Esophagus squamous epithelium (tissue), 5 donors: Measurements from ENCODE around the gene EPB41L1. TPM values are rescaled to one million over a fixed set of nuclear protein-coding genes. Genes with fewer than 3 reads are reported as not detected.

Source experiments
- DNase-seq: peaks from one replicate; lab custom pipeline; 2025; lab: John Stamatoyannopoulos, UW
- H3K27ac ChIP-seq, 4 donors: fragments of 200-600 bp; sonication (generic); one replicate each; pipeline ENCODE4 v1.5.1; 2016 to 2019; ENCODE audit warnings: mild to moderate bottlenecking in 1 of 4
- H3K27me3 ChIP-seq, 4 donors: fragments of 200-600 bp; sonication (generic); 1 replicate in 3 of 4; 2 replicates in 1 of 4; pipeline versions ENCODE4 v1.5.1 to v1.6.0; 2017 to 2021; ENCODE audit warnings: antibody characterized with exemption in 1 of 4
- H3K36me3 ChIP-seq, 3 donors: fragments of 200-600 bp; sonication (generic); one replicate each; pipeline ENCODE4 v1.5.1; 2016 to 2019
- H3K4me1 ChIP-seq, 3 donors: fragments of 200-600 bp; sonication (generic); one replicate each; pipeline ENCODE4 v1.5.1; 2017 to 2019
- H3K4me3 ChIP-seq, 4 donors: fragments of 200-600 bp; sonication (generic); 1 replicate in 3 of 4; 2 replicates in 1 of 4; pipeline ENCODE4 v1.5.1; 2016 to 2019; ENCODE audit warnings: mild to moderate bottlenecking in 2 of 4, moderate library complexity in 1 of 4
- H3K9me3 ChIP-seq, 3 donors: fragments of 200-600 bp; sonication (generic); one replicate each; pipeline ENCODE4 v1.5.1; 2016 to 2019
- CTCF ChIP-seq, 6 experiments: fragments of 450-650 bp in 4 of 6; fragments of 200-600 bp in 2 of 6; sonication (generic) in 2 of 6; IDR thresholded peaks; one replicate each; pipeline ENCODE4 v1.5.1; 2016 to 2019; ENCODE audit warnings: antibody characterized with exemption in 6 of 6, mild to moderate bottlenecking in 4 of 6, moderate library complexity in 4 of 6
- POLR2A ChIP-seq, 4 donors: fragments of 450-650 bp; IDR thresholded peaks; one replicate each; pipeline ENCODE4 v1.6.1; 2017; ENCODE audit warnings: antibody characterized with exemption in 4 of 4, mild to moderate bottlenecking in 4 of 4, moderate library complexity in 3 of 4
- WGBS, 2 donors: methylation state at CpG; one replicate each; pipeline ENCODE4 v1.1.5; 2018; 5-methylcytosine and 5-hydroxymethylcytosine counted together
- intact Hi-C: fragments of 100-400 bp; cut with DNase I; formaldehyde crosslinking; loops from one replicate; pipeline ENCODE4 v1.15.0; 2022
- total RNA-seq, 4 donors: library from RNA; depleted of rRNA; stranded (reverse); fragments of >200 nt; gene quantifications; one replicate each; pipeline ENCODE4 v1.1.0, GENCODE V29; 2016
- donor health status: DM: yes; HTN: yes; CAD: no.

EPB41L1 gene
- total RNA-seq, 4 donors from 2014 or later, result 39.1 to 112 (median 85.7) TPM

- H3K36me3 ChIP-seq, result peaks cover 18 to 64% (median 19%) of the 10 kb centered on the region in 3 donors
- H3K27me3 ChIP-seq, result no peaks in the 10 kb centered on the region
- DNase-seq, result no peak
- H3K9me3 ChIP-seq, result no peaks in the 10 kb centered on the region
- WGBS, 2 donors, result 24 to 74% methylated on average over 4 to 6 of the region's 11 CpGs
- H3K4me3 ChIP-seq, result no peak overlapping the region
- TF ChIP-seq POLR2A (IDR thresholded peaks at IDR 0.05), result no peak
- no peak for TF ChIP-seq CTCF (IDR thresholded peaks at IDR 0.05)
- peaks cover 0 to 9% (median 0%) of the 10 kb centered on the region in 3 donors for H3K4me1 ChIP-seq
- intact Hi-C loops, result no loop called here
- no peak overlapping the region for H3K27ac ChIP-seq
Observed at GRCh38 chr20:36173451-36173933, 19.0 kb downstream of the EPB41L1 start.

- H3K9me3 ChIP-seq, result no peaks in the 10 kb centered on the region
Observed at GRCh38 chr20:36175016-36175415, 20.5 kb downstream of the EPB41L1 start.

GRCh38 chr20:36175475-36175995, 21.0 kb downstream of the EPB41L1 start:
- 86 to 99% methylated on average over 4 to 7 of the region's 10 CpGs for whole genome bisulfite sequencing, 2 donors
- Histone ChIP-seq H3K27me3 (no peaks in the 10 kb centered on the region), H3K9me3 (no peaks in the 10 kb centered on the region), H3K4me3 (no peak overlapping the region), H3K27ac (no peak overlapping the region), H3K4me1 (no peaks in the 10 kb centered on the region), H3K36me3 (peaks cover 19 to 76% (median 20%) of the 10 kb centered on the region in 3 donors)
- intact Hi-C loops, result no loop called here
- DNase-seq, result no peak
- TF ChIP-seq CTCF (IDR thresholded peaks at IDR 0.05), result no peak
- no peak for TF ChIP-seq POLR2A (IDR thresholded peaks at IDR 0.05)

More at GRCh38 chr20:36175016-36175415, 20.5 kb downstream of the EPB41L1 start:
- no peak for DNase-seq
- no peaks in the 10 kb centered on the region for H3K27me3 ChIP-seq
- peaks cover 19 to 71% (median 20%) of the 10 kb centered on the region in 3 donors for H3K36me3 ChIP-seq
- WGBS, 2 donors, result 76 to 95% methylated on average over 5 of the region's 5 CpGs
- H3K4me1 ChIP-seq, result no peaks in the 10 kb centered on the region
- intact Hi-C loops, result no loop called here
- no peak overlapping the region for H3K27ac ChIP-seq
- no peak overlapping the region for H3K4me3 ChIP-seq
- TF ChIP-seq CTCF (IDR thresholded peaks at IDR 0.05), result no peak
- TF ChIP-seq POLR2A (IDR thresholded peaks at IDR 0.05), result no peak

GRCh38 chr20:36177716-36178115, 23.2 kb downstream of the EPB41L1 start:
- no peaks in the 10 kb centered on the region for H3K4me1 ChIP-seq
- no peak for DNase-seq
- H3K4me3 ChIP-seq, result no peak overlapping the region
- H3K36me3 ChIP-seq, result peaks cover 19 to 95% (median 33%) of the 10 kb centered on the region in 3 donors
- no peak for TF ChIP-seq POLR2A (IDR thresholded peaks at IDR 0.05)
- no peak for TF ChIP-seq CTCF (IDR thresholded peaks at IDR 0.05)
- no peak overlapping the region for H3K27ac ChIP-seq
- 96% methylated on average over 5 of the region's 7 CpGs; no CpG with 5 or more reads in 1 of the 2 donors for WGBS, 2 donors
- H3K9me3 ChIP-seq, result no peaks in the 10 kb centered on the region
- H3K27me3 ChIP-seq, result no peaks in the 10 kb centered on the region
- intact Hi-C loops, result no loop called here

- no peak for DNase-seq
- TF ChIP-seq POLR2A (IDR thresholded peaks at IDR 0.05), result no peak
- no peak for TF ChIP-seq CTCF (IDR thresholded peaks at IDR 0.05)
- intact Hi-C loops, result no loop called here
Observed at GRCh38 chr20:36179170-36179945, 24.8 kb downstream of the EPB41L1 start.

More at GRCh38 chr20:36179170-36179945, 24.8 kb downstream of the EPB41L1 start:
- no peaks in the 10 kb centered on the region for H3K4me1 ChIP-seq
- H3K27me3 ChIP-seq, result no peaks in the 10 kb centered on the region
- no peak overlapping the region for H3K27ac ChIP-seq
- 75 to 78% methylated on average over 3 to 4 of the region's 9 CpGs for WGBS, 2 donors
- H3K4me3 ChIP-seq, result no peak overlapping the region
- H3K9me3 ChIP-seq, result no peaks in the 10 kb centered on the region
- H3K36me3 ChIP-seq, result peaks cover 19 to 97% (median 34%) of the 10 kb centered on the region in 3 donors
